Transverse colon (tissue), 4 donors: ENCODE data around the gene ANO7. TPM values are rescaled to one million over a fixed set of nuclear protein-coding genes. Genes with fewer than 3 reads are reported as not detected.

Source experiments
- DNase-seq: peaks from one replicate; pipeline ENCODE4 v3.0.0-alpha.2; 2019
- H3K27ac ChIP-seq, 4 donors: fragments of 200-600 bp; sonication (generic); 2 replicates each; pipeline ENCODE4 v1.5.1; 2016 to 2018; ENCODE audit warnings: inconsistent platforms in 4 of 4
- H3K27me3 ChIP-seq: fragments of 200-600 bp; sonication (generic); 2 replicates; pipeline ENCODE4 v1.5.1; 2017; ENCODE audit warnings: inconsistent platforms
- H3K36me3 ChIP-seq, 4 donors: fragments of 200-600 bp; sonication (generic); 2 replicates each; pipeline ENCODE4 v1.5.1; 2017 to 2019; ENCODE audit warnings: inconsistent platforms in 4 of 4
- H3K4me1 ChIP-seq, 4 donors: fragments of 200-600 bp; sonication (generic); 2 replicates each; pipeline ENCODE4 v1.5.1; 2017 to 2020; ENCODE audit warnings: inconsistent platforms in 4 of 4
- H3K4me3 ChIP-seq, 4 donors: fragments of 200-600 bp; sonication (generic); 1 replicate in 1 of 4; 2 replicates in 3 of 4; pipeline versions ENCODE4 v1.5.1 to v1.6.1; 2017 to 2019; ENCODE audit warnings: inconsistent platforms in 4 of 4
- H3K9me3 ChIP-seq, 2 donors: fragments of 200-600 bp; sonication (generic); 2 replicates each; pipeline ENCODE4 v1.5.1; 2017 to 2019; ENCODE audit warnings: inconsistent platforms in 2 of 2
- CTCF ChIP-seq, 5 experiments: fragments of 200-600 bp in 3 of 5; fragments of 450-650 bp in 2 of 5; sonication (generic) in 3 of 5; IDR thresholded peaks; 1 replicate in 2 of 5; 2 replicates in 3 of 5; pipeline ENCODE4 v1.5.1; 2016 to 2017; ENCODE audit warnings: antibody characterized with exemption in 5 of 5, inconsistent platforms in 3 of 5, mild to moderate bottlenecking in 2 of 5, moderate library complexity in 1 of 5
- EP300 ChIP-seq: sonication (generic); formaldehyde crosslinking; IDR thresholded peaks from one replicate; pipeline ENCODE4 v1.6.1; 2017; ENCODE audit warnings: antibody characterized with exemption, low read depth
- POLR2A ChIP-seq: fragments of 450-650 bp; IDR thresholded peaks from one replicate; pipeline ENCODE4 v1.6.1; 2016; ENCODE audit warnings: antibody characterized with exemption, mild to moderate bottlenecking, moderate library complexity
- POLR2AphosphoS5 ChIP-seq, 3 donors: sonication (generic); formaldehyde crosslinking; IDR thresholded peaks; one replicate each; pipeline ENCODE4 v1.6.1; 2016; ENCODE audit warnings: antibody characterized with exemption in 3 of 3
- WGBS, 2 donors: methylation state at CpG; one replicate each; pipeline ENCODE4 v1.1.5; 2018; ENCODE audit warnings: low coverage in 1 of 2; 5-methylcytosine and 5-hydroxymethylcytosine counted together
- in situ Hi-C, 4 donors: fragments of 200-750 bp; cut with MboI; loops; one replicate each; pipeline versions ENCODE4 v1.15.0 to v1.15.1; 2017; ENCODE audit warnings: low sequenced_read_pairs in 3 of 4, low pct_ligation_motif_present in 1 of 4, low pct_unique_long_range_greater_than_20kb in 1 of 4
- intact Hi-C: fragments of 100-400 bp; cut with DNase I; formaldehyde crosslinking; loops from one replicate; pipeline ENCODE4 v1.15.1; 2023; ENCODE audit warnings: low total_unique reads
- total RNA-seq, 4 donors: library from RNA; depleted of rRNA; stranded (reverse); fragments of >200 nt; gene quantifications; one replicate each; pipeline ENCODE4 v1.1.0, GENCODE V29; 2016

Gene ANO7
- total RNA-seq, 4 donors from 2014 or later = 37.2 to 202 (median 71.0) TPM

GRCh38 chr2:241257419-241258032 is 69.0 kb downstream of the ANO7 start:
- no peaks in the 10 kb centered on the region for H3K9me3 ChIP-seq
- peaks cover 0 to 95% (median 34%) of the 10 kb centered on the region in 4 donors for H3K36me3 ChIP-seq
- 82 to 87% methylated on average over 7 to 11 of the region's 11 CpGs for WGBS, 2 donors
- no peak overlapping the region for H3K4me3 ChIP-seq
- no peaks in the 10 kb centered on the region for H3K4me1 ChIP-seq
- in situ Hi-C loops = no loop called here
- TF ChIP-seq POLR2AphosphoS5 (IDR thresholded peaks at IDR 0.05) = no peak
- no peak for TF ChIP-seq POLR2A
- no peak for TF ChIP-seq EP300
- no peak overlapping the region for H3K27ac ChIP-seq
- intact Hi-C loops = no loop called here
- DNase-seq = no peak
- no peaks in the 10 kb centered on the region for H3K27me3 ChIP-seq

GRCh38 chr2:241258505-241259280 is 70.2 kb downstream of the ANO7 start:
- H3K27me3 ChIP-seq = no peaks in the 10 kb centered on the region
- in situ Hi-C loops = no loop called here
- WGBS, 2 donors = 68 to 76% methylated on average over 8 of the region's 8 CpGs
- H3K36me3 ChIP-seq = peaks cover 0 to 93% (median 34%) of the 10 kb centered on the region in 4 donors
- H3K9me3 ChIP-seq = no peaks in the 10 kb centered on the region
- no peaks in the 10 kb centered on the region for H3K4me1 ChIP-seq
- intact Hi-C loops = no loop called here
- H3K27ac ChIP-seq = no peak overlapping the region
- DNase-seq = no peak
- TF ChIP-seq POLR2AphosphoS5 (IDR thresholded peaks at IDR 0.05) (no peak), CTCF (IDR thresholded peaks at IDR 0.05) (no peak), POLR2A (no peak), EP300 (no peak)
- H3K4me3 ChIP-seq = no peak overlapping the region

- Histone ChIP-seq H3K27ac (no peak overlapping the region), H3K9me3 (no peaks in the 10 kb centered on the region), H3K4me1 (no peaks in the 10 kb centered on the region), H3K4me3 (no peak overlapping the region), H3K36me3 (peaks cover 0 to 81% (median 25%) of the 10 kb centered on the region in 4 donors), H3K27me3 (no peaks in the 10 kb centered on the region)
- 93 to 96% methylated on average over 3 of the region's 3 CpGs for WGBS, 2 donors
- DNase-seq = no peak
- TF ChIP-seq POLR2AphosphoS5 (IDR thresholded peaks at IDR 0.05) = no peak
- no peak for TF ChIP-seq POLR2A
- TF ChIP-seq CTCF (IDR thresholded peaks at IDR 0.05) = no peak
- no peak for TF ChIP-seq EP300
- intact Hi-C loops (no loop called here), in situ Hi-C loops (no loop called here)
These were observed 72.4 kb downstream of the ANO7 start for GRCh38 chr2:241260911-241261310.

- Histone ChIP-seq H3K27me3 (no peaks in the 10 kb centered on the region), H3K4me1 (no peaks in the 10 kb centered on the region), H3K4me3 (no peak overlapping the region), H3K36me3 (peaks cover 0 to 80% (median 25%) of the 10 kb centered on the region in 4 donors), H3K27ac (no peak overlapping the region), H3K9me3 (no peaks in the 10 kb centered on the region)
- TF ChIP-seq CTCF (IDR thresholded peaks at IDR 0.05) (no peak), POLR2AphosphoS5 (IDR thresholded peaks at IDR 0.05) (no peak), POLR2A (no peak), EP300 (no peak)
- no peak for DNase-seq
- WGBS, 2 donors = 86 to 100% methylated on average over 1 to 4 of the region's 4 CpGs
- in situ Hi-C loops (no loop called here), intact Hi-C loops (no loop called here)
These were observed 73.2 kb downstream of the ANO7 start for GRCh38 chr2:241261628-241262027.
